ENCODE measurements around the gene TYW1.
"Not testable (repeated sequence)": the region's sequence is repeated elsewhere in the genome, so short reads cannot be mapped to it uniquely, and the experiment has no call there.

TYW1 gene

GRCh38 chr7:67134912-67135311 is 138.3 kb downstream of the TYW1 start:
- not testable (repeated sequence) for DNase-seq (ENCODE audit: low spot score)

DNA sequence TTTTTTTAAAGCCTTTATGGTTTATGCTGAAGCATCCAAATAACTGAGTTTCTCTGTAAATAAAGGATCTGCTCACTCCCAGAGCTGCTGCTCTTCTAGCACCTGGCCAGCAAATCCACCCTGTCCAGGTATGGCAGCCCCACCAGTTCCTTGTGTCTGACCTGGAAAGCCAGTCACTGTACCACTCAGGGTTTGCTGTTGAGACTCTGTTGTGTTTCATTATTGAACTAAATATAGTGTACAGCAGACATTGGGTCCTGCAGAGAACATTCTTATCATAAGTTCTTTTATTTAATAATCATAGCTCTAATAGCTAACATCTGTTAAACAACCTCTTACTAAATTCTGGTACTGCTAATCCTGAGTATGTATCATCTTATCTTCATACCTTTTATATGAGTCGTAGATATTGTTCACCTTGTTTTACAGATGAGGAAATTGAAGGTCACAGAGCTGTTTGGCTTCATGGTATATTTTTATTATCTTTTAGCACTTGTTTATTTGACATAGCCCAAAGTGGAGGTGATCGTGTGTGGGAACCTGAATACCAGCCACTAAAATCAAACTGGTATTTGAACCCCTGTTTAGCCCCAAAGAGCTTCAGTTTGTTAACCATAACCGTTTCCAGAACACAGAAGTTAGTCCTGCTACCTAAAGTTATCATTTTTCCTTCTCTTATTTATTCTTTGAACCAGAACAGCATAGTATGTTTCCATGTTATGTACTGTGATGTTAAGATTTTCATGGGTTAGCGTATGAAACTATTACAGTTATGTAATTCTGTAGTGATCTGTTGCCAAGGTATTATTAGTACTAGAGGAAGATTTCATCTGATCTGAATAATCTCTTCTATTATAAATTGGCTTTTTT is 139.2 kb downstream of the TYW1 start:
- DNase-seq (ENCODE audit: low spot score) = not testable (repeated sequence)

GRCh38 chr7:67137489-67137888 is 140.9 kb downstream of the TYW1 start:
- not testable (repeated sequence) for DNase-seq (ENCODE audit: low spot score)

DNA sequence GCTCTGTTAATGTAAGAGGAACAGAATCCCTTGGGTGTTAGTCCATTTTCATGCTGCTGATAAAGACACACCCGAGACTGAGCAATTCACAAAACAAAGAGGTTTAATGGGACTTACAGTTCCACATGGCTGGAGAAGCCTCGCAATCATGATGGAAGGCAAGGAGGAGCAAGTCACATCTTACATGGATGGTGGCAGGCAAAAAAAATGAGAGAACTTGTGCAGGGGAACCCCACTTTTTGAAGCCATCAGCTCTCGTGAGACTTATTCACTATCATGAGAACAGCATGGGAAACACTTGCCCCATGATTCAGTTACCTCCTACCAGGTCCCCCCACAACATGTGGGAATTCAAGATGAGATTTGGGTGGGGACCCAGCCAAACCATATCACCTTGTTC is 143.2 kb downstream of the TYW1 start:
- not testable (repeated sequence) for DNase-seq (ENCODE audit: low spot score)

- DNase-seq (ENCODE audit: low spot score) = not testable (repeated sequence)
Observed at GRCh38 chr7:67141001-67141400, 144.4 kb downstream of the TYW1 start.

GRCh38 chr7:67143091-67143786 is 146.6 kb downstream of the TYW1 start:
- not testable (repeated sequence) for DNase-seq (ENCODE audit: low spot score)

GRCh38 chr7:67145581-67146193 is 149.1 kb downstream of the TYW1 start:
- DNase-seq (ENCODE audit: low spot score) = not testable (repeated sequence)

GRCh38 chr7:67149131-67149530 is 152.5 kb downstream of the TYW1 start:
- not testable (repeated sequence) for DNase-seq (ENCODE audit: low spot score)

DNA sequence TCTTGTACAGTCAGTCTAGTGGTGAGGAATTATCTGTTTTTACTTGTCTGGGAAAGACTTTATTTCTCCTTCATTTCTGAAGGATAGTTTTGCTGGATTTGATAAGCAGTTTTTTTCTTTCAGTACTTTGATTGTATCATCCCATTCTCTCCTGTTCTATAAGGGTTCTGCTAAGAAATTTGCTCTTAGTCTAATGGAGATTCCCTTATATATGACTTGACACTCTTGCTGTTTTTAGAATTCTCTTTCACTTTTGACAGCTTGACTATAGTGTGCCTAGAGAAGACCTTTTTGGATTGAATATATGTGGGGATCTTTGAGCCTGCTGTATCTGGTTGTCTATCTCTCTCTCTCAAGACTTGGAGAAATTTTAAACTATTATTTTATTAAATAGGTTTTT is 157.7 kb downstream of the TYW1 start:
- not testable (repeated sequence) for DNase-seq (ENCODE audit: low spot score)

DNA sequence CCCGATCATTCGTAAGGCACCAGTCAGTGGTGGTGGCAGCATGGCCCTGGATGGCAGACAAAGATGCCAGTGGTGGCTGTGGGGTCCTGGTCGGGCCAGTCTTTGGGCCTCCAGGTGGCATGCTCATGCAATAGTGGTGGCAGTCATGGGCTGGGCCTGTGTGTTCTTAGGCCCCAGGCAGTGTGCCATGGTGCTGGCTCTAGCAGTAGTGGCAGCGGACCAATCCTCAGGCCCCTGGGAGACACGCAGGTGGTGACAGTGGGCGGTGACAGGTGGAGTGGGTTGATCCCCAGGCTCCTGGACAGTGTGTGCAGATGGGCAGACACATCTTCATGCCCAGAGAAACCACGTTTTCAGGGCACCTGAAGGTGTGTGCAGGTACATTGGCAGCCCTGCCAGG is 159.4 kb downstream of the TYW1 start:
- DNase-seq (ENCODE audit: low spot score) = not testable (repeated sequence)

- not testable (repeated sequence) for DNase-seq (ENCODE audit: low spot score)
Observed at GRCh38 chr7:67163285-67163684, 166.7 kb downstream of the TYW1 start.

DNA sequence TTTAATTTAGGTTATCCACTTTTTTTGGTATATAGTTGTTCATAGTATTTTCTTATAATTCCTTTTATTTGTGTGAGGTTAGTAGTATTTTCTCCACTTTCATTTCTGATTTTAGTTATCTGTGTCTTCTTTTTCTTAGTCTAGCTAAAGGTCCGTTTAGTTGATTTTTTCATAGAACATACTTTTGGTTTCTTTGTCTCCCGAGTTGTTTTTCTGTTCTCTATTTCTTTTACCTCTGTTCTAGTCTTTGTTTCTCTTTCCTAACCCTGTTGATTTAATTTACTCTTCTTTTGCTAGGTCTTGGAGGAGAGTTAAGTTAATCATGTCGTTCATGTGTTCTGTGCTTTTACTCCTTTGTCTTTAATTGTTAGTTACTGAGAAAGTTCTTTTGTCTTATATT is 174.5 kb downstream of the TYW1 start:
- not testable (repeated sequence) for DNase-seq (ENCODE audit: low spot score)

GRCh38 chr7:67176730-67177129 is 180.1 kb downstream of the TYW1 start:
- not testable (repeated sequence) for DNase-seq (ENCODE audit: low spot score)

GRCh38 chr7:67178915-67179688 is 182.5 kb downstream of the TYW1 start:
- DNase-seq (ENCODE audit: low spot score) = not testable (repeated sequence)

- not testable (repeated sequence) for DNase-seq (ENCODE audit: low spot score)
Observed at GRCh38 chr7:67182956-67183750, 186.5 kb downstream of the TYW1 start.

GRCh38 chr7:67184912-67185659 is 188.5 kb downstream of the TYW1 start:
- DNase-seq (ENCODE audit: low spot score) = not testable (repeated sequence)

- not testable (repeated sequence) for DNase-seq (ENCODE audit: low spot score)
Observed at GRCh38 chr7:67185660-67186129, 189.1 kb downstream of the TYW1 start.

- DNase-seq (ENCODE audit: low spot score) = not testable (repeated sequence)
Observed at GRCh38 chr7:67189160-67189559, 192.5 kb downstream of the TYW1 start.

DNA sequence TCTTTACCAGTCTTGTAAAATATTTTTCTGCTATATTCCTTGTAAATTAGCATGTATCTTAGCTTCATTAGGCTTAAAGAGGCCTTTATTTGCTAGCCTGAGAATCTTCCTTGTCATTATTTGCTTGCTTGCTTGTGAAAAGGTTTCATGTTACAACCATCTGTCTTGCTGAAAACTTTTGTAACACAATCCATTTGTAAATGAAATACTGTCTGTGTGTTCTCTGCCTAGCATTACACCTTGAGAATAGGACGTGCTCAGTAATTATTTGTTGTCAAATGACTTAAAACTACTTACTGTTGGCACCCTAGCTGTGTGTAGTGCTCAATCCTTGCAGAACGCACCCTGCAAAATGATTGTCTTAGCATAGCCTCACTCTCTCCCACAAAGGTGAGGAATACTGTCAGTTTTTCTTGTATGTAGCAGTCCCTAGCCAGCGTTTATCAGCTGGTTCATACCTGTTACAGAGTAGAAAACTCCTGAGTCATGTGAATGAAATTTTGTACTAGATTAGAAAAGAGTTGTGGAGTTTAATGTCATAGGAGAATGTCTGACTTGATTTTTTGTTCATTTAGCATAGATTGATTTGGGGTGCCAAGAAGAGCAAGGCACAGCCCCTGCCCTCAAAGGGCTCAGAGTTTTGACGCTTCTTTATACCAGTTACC is 193.3 kb downstream of the TYW1 start:
- not testable (repeated sequence) for DNase-seq (ENCODE audit: low spot score)
